HUES64 (cell line): ENCODE measurements around the gene RIPOR1.
A peak's percentile ranks its signal among the peaks of the same experiment; 100 is the strongest.

Experiments used
- H3K27ac ChIP-seq: 2 replicates; pipeline ENCODE4 v1.7.0; 2013; ENCODE audit warnings: low read depth, low read length, inconsistent platforms
- H3K27me3 ChIP-seq: 2 replicates; pipeline ENCODE4 v1.6.1; 2013; ENCODE audit warnings: mild to moderate bottlenecking, low read length; ENCODE audit not compliant: insufficient read depth
- H3K36me3 ChIP-seq: 2 replicates; pipeline ENCODE4 v1.6.1; 2013; ENCODE audit warnings: mild to moderate bottlenecking, low read length; ENCODE audit not compliant: insufficient read depth
- H3K4me1 ChIP-seq: 2 replicates; pipeline ENCODE4 v1.6.1; 2013; ENCODE audit warnings: mild to moderate bottlenecking, low read length, moderate library complexity; ENCODE audit not compliant: insufficient read depth
- H3K4me3 ChIP-seq: 2 replicates; pipeline ENCODE4 v1.5.1; 2013; ENCODE audit warnings: mild to moderate bottlenecking, low read length, moderate library complexity
- H3K9ac ChIP-seq: 2 replicates; pipeline ENCODE4 v1.6.1; 2013; ENCODE audit warnings: mild to moderate bottlenecking, low read depth, low read length
- H3K9me3 ChIP-seq: 2 replicates; pipeline ENCODE4 v1.6.1; 2013; ENCODE audit warnings: low read depth, low read length; ENCODE audit not compliant: insufficient read depth
- WGBS: fragments of 150-250, 120-280 bp; methylation state at CpG from one replicate; pipeline ENCODE4 v1.1.7; 2013; ENCODE audit warnings: missing lambda C conversion rate; 5-methylcytosine and 5-hydroxymethylcytosine counted together

Gene RIPOR1

DNA sequence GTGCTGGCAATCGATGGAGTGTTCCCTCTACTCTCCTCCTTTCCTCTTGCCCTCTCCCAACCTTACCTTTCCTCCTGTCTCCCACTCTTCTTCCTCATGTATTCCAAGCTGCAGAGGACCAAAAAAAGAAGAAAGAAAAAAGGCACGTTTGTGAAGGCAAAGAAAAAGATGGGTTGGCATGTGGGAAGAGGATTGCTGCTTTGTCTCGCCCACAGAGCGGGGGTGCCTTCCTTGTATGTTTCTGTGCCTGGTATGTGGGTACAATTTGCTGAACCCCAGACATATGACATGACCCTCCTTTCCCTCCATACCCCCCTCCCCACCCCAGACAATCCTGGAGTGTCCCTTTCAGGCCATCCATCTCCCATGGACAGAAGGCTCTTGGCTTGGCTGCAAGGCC, 20.6 kb downstream of the RIPOR1 start:
- Histone ChIP-seq H3K27ac (no peak overlapping the region), H3K27me3 (no peaks in the 10 kb centered on the region), H3K4me3 (no peak overlapping the region), H3K9ac (no peak overlapping the region), H3K4me1 (no peaks in the 10 kb centered on the region), H3K9me3 (no peaks in the 10 kb centered on the region), H3K36me3 (no peaks in the 10 kb centered on the region; the same call in 1 of the 2 replicates)
- 84% methylated on average over 4 of the region's 4 CpGs for WGBS

DNA sequence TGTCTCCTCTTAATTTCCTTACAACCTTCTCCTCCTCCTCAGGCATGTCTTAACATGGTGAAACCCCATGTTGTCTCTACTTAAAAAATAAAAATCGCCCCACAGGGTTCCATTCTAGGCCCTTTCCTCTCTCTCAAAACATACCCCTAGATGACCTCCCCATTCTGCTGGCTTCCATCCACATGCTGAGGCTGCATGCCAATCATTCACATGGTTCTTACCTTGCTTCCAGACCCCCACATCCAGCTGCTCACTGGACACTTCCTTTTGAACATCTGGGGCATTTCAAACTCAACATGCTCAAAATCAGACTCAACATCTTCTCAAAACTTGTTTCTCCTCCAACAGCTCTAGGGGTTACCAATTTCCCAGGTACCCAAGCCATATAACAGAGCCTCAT, 21.3 kb downstream of the RIPOR1 start:
- no peaks in the 10 kb centered on the region for H3K27me3 ChIP-seq
- H3K27ac ChIP-seq = no peak overlapping the region
- no peaks in the 10 kb centered on the region; the same call in 1 of the 2 replicates for H3K36me3 ChIP-seq
- no peak overlapping the region; the same call in 1 of the 2 replicates for H3K9ac ChIP-seq
- H3K4me3 ChIP-seq = no peak overlapping the region
- H3K4me1 ChIP-seq = no peaks in the 10 kb centered on the region
- WGBS = 82% methylated on average over 1 of the region's 1 CpG
- H3K9me3 ChIP-seq = no peaks in the 10 kb centered on the region

DNA sequence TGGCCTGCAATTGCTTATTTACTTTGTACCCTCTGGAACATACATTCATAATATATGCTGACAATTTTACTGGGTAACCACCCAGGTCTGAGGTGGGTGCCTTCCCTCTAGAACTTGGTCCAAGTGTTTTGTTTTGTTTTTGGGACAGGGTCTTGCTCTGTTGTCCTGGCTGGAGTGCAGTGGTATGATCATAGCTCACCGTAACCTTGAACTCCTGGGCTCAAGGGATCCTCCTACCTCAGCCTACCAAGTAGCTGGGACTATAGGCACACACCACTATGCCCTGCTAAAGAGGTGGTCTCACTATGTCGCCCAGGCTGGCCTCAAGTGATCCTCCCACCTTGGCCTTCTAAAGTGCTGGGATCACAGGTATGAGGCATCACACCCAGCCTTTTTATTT, 22.5 kb downstream of the RIPOR1 start:
- Histone ChIP-seq H3K27me3 (no peaks in the 10 kb centered on the region), H3K9me3 (no peaks in the 10 kb centered on the region), H3K27ac (no peak overlapping the region), H3K36me3 (no peaks in the 10 kb centered on the region; the same call in 1 of the 2 replicates), H3K9ac (no peak overlapping the region), H3K4me3 (no peak overlapping the region), H3K4me1 (no peaks in the 10 kb centered on the region)
- 94% methylated on average over 2 of the region's 2 CpGs for whole genome bisulfite sequencing

DNA sequence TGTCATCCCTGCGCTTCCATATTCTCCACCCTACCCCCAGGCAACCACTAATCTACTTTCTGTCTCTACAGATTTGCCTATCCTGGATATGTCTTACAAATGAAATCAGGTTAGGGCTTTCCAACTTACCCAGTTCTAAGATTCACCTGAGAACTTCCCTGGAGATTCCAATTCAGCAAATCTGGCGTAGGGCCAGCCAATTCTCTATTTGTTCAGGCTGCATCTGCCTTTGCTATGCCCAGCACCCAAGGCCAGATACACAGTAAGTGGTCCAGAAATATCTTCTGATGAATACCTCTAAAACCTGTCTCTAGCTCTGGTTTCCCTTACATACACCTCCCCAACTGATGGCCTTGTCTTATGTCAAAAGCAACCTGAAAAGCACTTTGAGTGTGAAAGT, 23.3 kb downstream of the RIPOR1 start:
- Histone ChIP-seq H3K9ac (no peak overlapping the region), H3K4me1 (no peaks in the 10 kb centered on the region)

DNA sequence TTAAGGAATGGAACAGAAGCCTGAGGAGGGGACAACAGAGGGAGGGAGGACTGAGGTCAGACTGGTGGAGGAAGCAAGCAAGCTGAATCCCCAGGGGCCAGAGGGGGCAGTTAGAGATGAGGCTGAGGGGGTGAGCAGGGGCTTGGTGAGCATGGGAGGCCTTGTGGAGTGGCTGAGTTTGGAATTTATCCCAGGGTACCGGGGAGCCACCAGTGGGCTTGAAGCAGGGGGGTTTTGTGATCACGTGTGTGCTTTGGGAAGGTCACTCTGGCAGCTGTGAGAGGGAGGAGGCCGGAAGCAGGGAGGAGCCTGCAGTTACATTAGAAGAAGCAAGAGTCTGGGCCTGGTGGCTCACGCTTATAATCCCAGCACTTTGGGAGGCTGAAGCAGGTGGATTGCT, 23.8 kb downstream of the RIPOR1 start:
- Histone ChIP-seq H3K36me3 (no peaks in the 10 kb centered on the region; the same call in 1 of the 2 replicates), H3K9me3 (no peaks in the 10 kb centered on the region), H3K27ac (no peak overlapping the region), H3K27me3 (no peaks in the 10 kb centered on the region), H3K4me1 (no peaks in the 10 kb centered on the region), H3K4me3 (no peak overlapping the region), H3K9ac (no peak overlapping the region)
- WGBS = 72% methylated on average over 4 of the region's 4 CpGs

More for the DNA sequence above, 23.3 kb downstream of the RIPOR1 start:
- no peak overlapping the region for H3K4me3 ChIP-seq
- H3K27ac ChIP-seq = no peak overlapping the region
- H3K9me3 ChIP-seq = no peaks in the 10 kb centered on the region
- 94% methylated on average over 2 of the region's 2 CpGs for WGBS
- H3K27me3 ChIP-seq = no peaks in the 10 kb centered on the region
- H3K36me3 ChIP-seq = no peaks in the 10 kb centered on the region; the same call in 1 of the 2 replicates

DNA sequence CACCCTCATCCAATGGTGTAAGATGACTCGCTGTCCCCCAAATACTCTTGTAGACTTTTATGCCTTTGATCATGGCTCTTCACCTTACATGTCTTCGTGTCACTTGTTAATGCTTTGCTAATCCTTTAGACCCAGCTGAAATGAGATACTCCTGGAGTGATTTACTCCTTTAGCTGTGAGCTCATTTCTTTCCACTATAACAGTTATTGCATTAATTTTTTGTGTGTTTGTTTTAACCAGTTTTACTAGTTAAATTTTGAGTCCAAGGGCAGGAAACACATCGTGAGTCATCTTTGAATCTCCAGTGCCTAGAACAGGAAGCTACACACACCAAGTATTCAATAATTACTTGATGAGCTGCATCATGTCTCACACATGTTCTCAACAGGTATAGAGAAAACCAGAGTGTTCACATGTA, 27.2 kb downstream of the RIPOR1 start:
- Histone ChIP-seq H3K4me1 (peaks cover under 1% of the 10 kb centered on the region; the same call in 1 of the 2 replicates), H3K9ac (no peak overlapping the region), H3K4me3 (no peak overlapping the region), H3K27ac (no peak overlapping the region), H3K36me3 (peaks cover 2% of the 10 kb centered on the region; the same call in 1 of the 2 replicates), H3K27me3 (no peaks in the 10 kb centered on the region), H3K9me3 (no peaks in the 10 kb centered on the region)
- WGBS = 91% methylated on average over 3 of the region's 3 CpGs

DNA sequence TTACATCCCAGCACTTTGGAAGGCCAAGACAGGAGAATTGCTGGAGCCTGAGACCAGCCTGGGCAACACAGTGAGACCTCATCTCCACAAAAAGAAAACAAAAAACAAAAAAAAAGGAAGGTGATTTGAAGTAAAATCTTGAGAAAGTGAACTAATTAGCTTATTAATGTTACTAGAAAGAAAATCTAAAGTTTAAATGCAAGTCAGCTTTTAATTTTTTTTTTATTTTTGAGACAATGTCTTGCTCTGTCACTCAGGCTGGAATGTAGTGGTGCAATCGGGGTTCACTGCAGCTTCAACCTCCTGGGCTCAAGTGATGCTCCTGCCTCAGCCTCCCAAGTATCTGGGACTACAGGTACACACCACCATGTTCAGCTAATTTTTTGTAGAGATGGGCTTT, 30.2 kb downstream of the RIPOR1 start:
- Histone ChIP-seq H3K27ac (no peak overlapping the region), H3K36me3 (peaks cover 2% of the 10 kb centered on the region; the same call in 1 of the 2 replicates), H3K4me3 (no peak overlapping the region), H3K27me3 (no peaks in the 10 kb centered on the region), H3K9me3 (no peaks in the 10 kb centered on the region), H3K9ac (no peak overlapping the region), H3K4me1 (peaks cover 7% of the 10 kb centered on the region; the same call in 1 of the 2 replicates)
- 95% methylated on average over 1 of the region's 1 CpG for WGBS

DNA sequence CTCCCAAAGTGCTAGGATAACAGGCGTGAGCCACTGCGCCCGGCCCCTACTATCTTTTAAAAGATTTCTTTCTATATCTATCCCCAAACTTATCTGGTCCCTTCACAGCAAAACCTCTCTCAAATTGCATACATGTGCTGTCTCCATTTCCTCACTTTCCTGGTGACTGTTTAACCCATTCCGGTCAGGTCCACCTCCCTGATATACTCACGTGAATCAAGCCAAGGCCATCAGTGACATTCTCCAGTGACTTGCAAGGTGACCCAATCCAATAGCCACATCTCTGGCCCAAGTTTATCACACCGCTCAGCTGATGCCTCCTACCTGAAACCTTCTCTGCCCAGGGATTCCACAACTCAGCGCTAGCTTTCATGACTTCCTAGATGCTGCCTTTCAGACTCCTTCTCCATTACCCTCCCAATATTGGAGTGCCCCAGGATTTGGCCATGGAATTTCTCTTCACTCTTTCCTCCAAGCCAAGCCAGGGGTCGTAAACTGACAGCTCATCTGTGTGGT, 32.3 kb downstream of the RIPOR1 start:
- Histone ChIP-seq H3K9me3 (no peaks in the 10 kb centered on the region), H3K27ac (no peak overlapping the region), H3K9ac (no peak overlapping the region), H3K4me1 (peaks cover 11% of the 10 kb centered on the region; the same call in 1 of the 2 replicates), H3K4me3 (peak overlapping the region; percentile 87), H3K36me3 (0 out of 2 replicates have a peak, but pooled peaks cover 2% of the 10 kb centered on the region), H3K27me3 (no peaks in the 10 kb centered on the region)
- WGBS = 92% methylated on average over 8 of the region's 8 CpGs

DNA sequence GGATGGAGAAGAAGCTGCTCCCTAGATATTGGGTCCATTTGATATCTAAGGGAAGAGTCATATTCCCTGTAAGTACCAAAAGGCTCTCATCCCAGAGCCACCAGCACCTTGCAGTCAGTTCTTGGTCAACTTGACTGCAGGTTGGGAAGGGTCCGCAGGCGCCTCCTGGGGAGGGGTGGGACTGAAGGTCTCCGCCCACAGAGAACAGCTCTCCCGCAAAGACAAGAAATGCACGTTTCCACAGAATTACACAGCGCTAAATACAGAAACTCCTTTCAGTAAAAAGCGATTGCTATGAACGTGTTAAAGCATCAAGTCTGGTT, 32.8 kb downstream of the RIPOR1 start:
- peak overlapping the region; percentile 100; the same call in 1 of the 2 replicates for H3K27ac ChIP-seq
- H3K9ac ChIP-seq = peak overlapping the region; percentile 74
- H3K36me3 ChIP-seq = 0 out of 2 replicates have a peak, but pooled peaks cover 2% of the 10 kb centered on the region
- H3K27me3 ChIP-seq = no peaks in the 10 kb centered on the region
- peak overlapping the region; percentile 87 for H3K4me3 ChIP-seq
- WGBS = 3% methylated on average over 8 of the region's 8 CpGs
- no peaks in the 10 kb centered on the region for H3K9me3 ChIP-seq
- H3K4me1 ChIP-seq = peaks cover 11% of the 10 kb centered on the region; the same call in 1 of the 2 replicates

DNA sequence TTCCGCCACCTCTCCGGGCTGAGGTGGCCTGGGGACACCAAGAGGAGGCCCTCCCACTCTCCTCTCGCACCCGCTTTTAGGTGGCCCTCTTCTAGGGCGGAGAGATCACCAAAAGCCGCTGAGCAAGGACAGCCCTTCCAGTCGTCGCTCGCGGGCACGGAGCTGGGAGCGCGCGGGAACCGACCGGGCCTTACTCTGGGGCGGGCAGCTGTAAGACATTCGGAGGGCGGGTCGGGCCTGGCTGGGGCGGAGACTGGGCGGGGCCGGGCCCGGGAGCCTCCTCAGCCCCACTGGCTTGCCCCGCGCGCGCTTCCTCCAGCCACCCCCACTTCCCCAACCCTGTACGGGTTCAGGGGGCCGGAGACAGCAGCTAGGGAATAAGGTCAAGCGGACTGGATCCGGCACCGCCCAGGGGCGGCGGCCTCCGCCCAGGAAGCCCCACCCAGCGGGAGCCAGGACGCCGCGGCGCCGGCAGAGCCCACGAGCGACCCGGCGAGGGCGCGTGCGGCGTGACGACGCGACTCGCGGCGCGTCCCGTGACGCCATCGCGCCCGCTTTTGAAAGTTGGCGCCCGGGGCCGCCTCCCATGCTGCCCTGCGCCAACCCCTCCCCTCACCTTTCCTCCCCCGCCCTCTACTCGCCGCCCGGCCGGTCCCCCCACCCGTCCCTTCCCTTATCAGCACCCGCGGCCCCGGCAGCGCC, 33.3 kb downstream of the RIPOR1 start:
- Histone ChIP-seq H3K4me3 (peak overlapping the region; percentile 87), H3K27ac (peak overlapping the region; percentile 100), H3K9me3 (no peaks in the 10 kb centered on the region), H3K27me3 (no peaks in the 10 kb centered on the region), H3K9ac (peak overlapping the region; percentile 100), H3K4me1 (peaks cover 11% of the 10 kb centered on the region; the same call in 1 of the 2 replicates), H3K36me3 (0 out of 2 replicates have a peak, but pooled peaks cover 2% of the 10 kb centered on the region)
- under 1% methylated on average over 75 of the region's 76 CpGs for WGBS

DNA sequence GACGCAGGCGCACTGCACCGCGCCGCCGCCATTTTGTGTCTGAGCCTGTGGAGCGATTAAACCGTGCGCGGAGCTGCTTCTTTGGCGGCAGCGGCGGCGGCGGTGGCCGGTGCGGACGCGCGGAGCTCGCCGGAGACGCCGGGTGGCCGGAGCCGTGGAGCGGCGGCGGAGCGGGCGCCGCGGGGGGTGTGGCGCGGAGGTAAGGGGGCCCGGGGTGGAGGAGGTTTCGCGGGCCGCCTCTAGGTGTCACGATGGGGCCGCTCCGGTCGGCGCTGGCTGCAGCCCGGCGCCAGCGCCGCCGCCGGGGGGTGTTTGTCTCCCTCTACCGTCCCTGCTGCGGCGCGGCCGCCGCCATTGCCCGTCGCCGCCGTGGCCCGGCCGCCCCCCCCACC, 33.9 kb downstream of the RIPOR1 start, which contains the start of gene CTCF:
Gene CTCF, plus strand, starts transcription at position 1 of the 392 bp plus-strand sequence. CDS start 48,307 bp downstream, outside the sequence.
- peaks cover 11% of the 10 kb centered on the region; the same call in 1 of the 2 replicates for H3K4me1 ChIP-seq
- under 1% methylated on average over 51 of the region's 62 CpGs for WGBS
- H3K36me3 ChIP-seq = 0 out of 2 replicates have a peak, but pooled peaks cover 2% of the 10 kb centered on the region
- H3K27me3 ChIP-seq = no peaks in the 10 kb centered on the region
- peak within 1 kb of the TSS; percentile 87 for H3K4me3 ChIP-seq
- H3K27ac ChIP-seq = peak within 1 kb of the TSS; percentile 100
- H3K9me3 ChIP-seq = no peaks in the 10 kb centered on the region
- H3K9ac ChIP-seq = peak within 1 kb of the TSS; percentile 100
